ENCODE measurements around the gene LRRFIP1. TPM values are rescaled to one million over a fixed set of nuclear protein-coding genes. Genes with fewer than 3 reads are reported as not detected.

The LRRFIP1 gene
- total RNA-seq, 1 donor from 2014 or later, result 115 TPM

DNA sequence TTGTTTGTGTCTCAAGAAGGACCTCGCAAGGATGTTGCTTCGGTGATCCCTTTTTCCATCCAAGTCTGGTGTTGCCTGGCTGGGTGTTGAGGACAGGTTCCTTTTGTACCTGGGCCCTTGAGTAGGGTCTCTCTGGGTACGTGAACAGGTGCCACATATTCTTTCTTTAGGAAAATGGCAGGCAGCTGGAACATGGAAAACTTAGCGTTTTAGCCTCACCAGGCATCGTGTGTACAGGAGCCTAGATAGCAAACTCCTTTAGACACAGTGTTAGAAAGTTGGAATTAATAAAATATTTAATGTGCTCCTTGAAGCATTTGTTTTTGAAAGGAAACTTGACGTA lies 116.9 kb downstream of the LRRFIP1 start:
- DNase-seq (ENCODE audit: low read depth) (no peak), FAIRE-seq (no peak)
- peaks cover 25% of the 10 kb centered on the region for H3K36me3 ChIP-seq (ENCODE audit: control insufficient read depth, insufficient read depth, low read length)
- no peak overlapping the region for H3K4me3 ChIP-seq (ENCODE audit: low read depth, low read length)
- H3K27me3 ChIP-seq (ENCODE audit: control insufficient read depth, insufficient read depth, low read length), result no peaks in the 10 kb centered on the region
- TF ChIP-seq CTCF (IDR thresholded peaks at IDR 0.05; ENCODE audit: insufficient read depth, low read length, severe bottlenecking), result no peak

- FAIRE-seq, result no peak
- Histone ChIP-seq H3K27me3 (ENCODE audit: control insufficient read depth, insufficient read depth, low read length) (no peaks in the 10 kb centered on the region), H3K36me3 (ENCODE audit: control insufficient read depth, insufficient read depth, low read length) (peaks cover 28% of the 10 kb centered on the region), H3K4me3 (ENCODE audit: low read depth, low read length) (no peak overlapping the region)
- DNase-seq (ENCODE audit: low read depth), result peak; percentile 37
- peak; percentile 93 for TF ChIP-seq CTCF (IDR thresholded peaks at IDR 0.05; ENCODE audit: insufficient read depth, low read length, severe bottlenecking)
These were observed 117.3 kb downstream of the LRRFIP1 start for GRCh38 chr2:237744613-237745249.

DNA sequence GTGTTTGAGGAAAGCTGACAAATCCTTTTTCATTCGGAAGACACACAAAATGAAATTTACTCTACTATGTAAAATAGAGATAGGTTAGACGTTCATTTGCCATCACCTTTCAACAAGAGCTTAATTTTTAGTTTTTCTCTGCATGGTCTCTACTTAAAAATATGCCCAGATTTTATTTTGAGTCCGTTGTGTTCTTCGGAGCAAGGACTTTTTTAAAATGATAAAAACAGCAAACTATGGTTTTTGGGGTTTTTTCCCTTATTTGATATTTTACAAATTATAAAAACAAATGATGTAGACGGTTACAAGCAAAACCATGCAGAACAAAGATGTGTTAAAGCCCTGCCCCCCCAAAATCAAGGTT lies 117.8 kb downstream of the LRRFIP1 start:
- no peak for DNase-seq (ENCODE audit: low read depth)
- Histone ChIP-seq H3K36me3 (ENCODE audit: control insufficient read depth, insufficient read depth, low read length) (peaks cover 31% of the 10 kb centered on the region), H3K27me3 (ENCODE audit: control insufficient read depth, insufficient read depth, low read length) (no peaks in the 10 kb centered on the region), H3K4me3 (ENCODE audit: low read depth, low read length) (no peak overlapping the region)
- FAIRE-seq, result no peak
- no peak for TF ChIP-seq CTCF (IDR thresholded peaks at IDR 0.05; ENCODE audit: insufficient read depth, low read length, severe bottlenecking)

- H3K4me3 ChIP-seq (ENCODE audit: low read depth, low read length), result no peak overlapping the region
- DNase-seq (ENCODE audit: low read depth), result no peak
- no peak for TF ChIP-seq CTCF (IDR thresholded peaks at IDR 0.05; ENCODE audit: insufficient read depth, low read length, severe bottlenecking)
- peaks cover 30% of the 10 kb centered on the region for H3K36me3 ChIP-seq (ENCODE audit: control insufficient read depth, insufficient read depth, low read length)
- FAIRE-seq, result no peak
- no peaks in the 10 kb centered on the region for H3K27me3 ChIP-seq (ENCODE audit: control insufficient read depth, insufficient read depth, low read length)
These were observed 119.1 kb downstream of the LRRFIP1 start for GRCh38 chr2:237746302-237747080.

GRCh38 chr2:237747189-237747588 lies 119.8 kb downstream of the LRRFIP1 start:
- Histone ChIP-seq H3K4me3 (ENCODE audit: low read depth, low read length) (no peak overlapping the region), H3K36me3 (ENCODE audit: control insufficient read depth, insufficient read depth, low read length) (peaks cover 31% of the 10 kb centered on the region), H3K27me3 (ENCODE audit: control insufficient read depth, insufficient read depth, low read length) (no peaks in the 10 kb centered on the region)
- TF ChIP-seq CTCF (IDR thresholded peaks at IDR 0.05; ENCODE audit: insufficient read depth, low read length, severe bottlenecking), result no peak
- no peak for DNase-seq (ENCODE audit: low read depth)
- FAIRE-seq, result no peak

Measured in bronchial epithelial cell (primary cell).